Activated T-cell treated with anti-CD3 and anti-CD28 coated beads, Interleukin-2, amount 50 U/mL, for 48 hours (primary cell): ENCODE data around the gene FBXL5.
A peak's percentile ranks its signal among the peaks of the same experiment; 100 is the strongest.
"Not testable (repeated sequence)": the region's sequence is repeated elsewhere in the genome, so short reads cannot be mapped to it uniquely, and the experiment has no call there.

ENCODE experiments used
- DNase-seq, 2 experiments: peaks; one replicate each; pipeline ENCODE4 v3.0.0-alpha.2; 2020

FBXL5 gene

GRCh38 chr4:15649914-15650545, 5.1 kb downstream of the FBXL5 start:
- peak; percentile 51 to 54 for DNase-seq

- DNase-seq = no peak
Measured at GRCh38 chr4:15648600-15648999, 6.6 kb downstream of the FBXL5 start.

GRCh38 chr4:15638418-15638817, 16.7 kb downstream of the FBXL5 start:
- DNase-seq = no peak

- DNase-seq = no peak
Measured at GRCh38 chr4:15636818-15637217, 18.3 kb downstream of the FBXL5 start.

- DNase-seq = not testable (repeated sequence)
Measured at GRCh38 chr4:15617407-15617806, 37.8 kb downstream of the FBXL5 start.

GRCh38 chr4:15614891-15615290, 40.3 kb downstream of the FBXL5 start:
- DNase-seq = not testable (repeated sequence)

- DNase-seq = no peak
Measured at GRCh38 chr4:15612136-15612535, 43.0 kb downstream of the FBXL5 start.

- DNase-seq = no peak
Measured at GRCh38 chr4:15610855-15611254, 44.3 kb downstream of the FBXL5 start.

GRCh38 chr4:15605537-15605936, 49.6 kb downstream of the FBXL5 start:
- no peak for DNase-seq

- DNase-seq = no peak
Measured at GRCh38 chr4:15601862-15602261, 53.3 kb downstream of the FBXL5 start.

GRCh38 chr4:15600176-15600575, 55.0 kb downstream of the FBXL5 start:
- no peak for DNase-seq

- no peak for DNase-seq
Measured at GRCh38 chr4:15598644-15599043, 56.5 kb downstream of the FBXL5 start.

GRCh38 chr4:15592799-15593198, 62.4 kb downstream of the FBXL5 start:
- DNase-seq = no peak

GRCh38 chr4:15587649-15588048, 67.5 kb downstream of the FBXL5 start:
- DNase-seq = no peak

- no peak for DNase-seq
Measured at GRCh38 chr4:15586066-15586465, 69.1 kb downstream of the FBXL5 start.

GRCh38 chr4:15585331-15585730, 69.8 kb downstream of the FBXL5 start:
- DNase-seq = no peak

GRCh38 chr4:15584785-15585184, 70.4 kb downstream of the FBXL5 start:
- no peak for DNase-seq

- DNase-seq = no peak
Measured at GRCh38 chr4:15577508-15577907, 77.6 kb downstream of the FBXL5 start.

GRCh38 chr4:15575966-15576365, 79.2 kb downstream of the FBXL5 start:
- DNase-seq = no peak

- no peak for DNase-seq
Measured at GRCh38 chr4:15569746-15570145, 85.4 kb downstream of the FBXL5 start.

- DNase-seq = no peak
Measured at GRCh38 chr4:15568821-15569220, 86.3 kb downstream of the FBXL5 start.

GRCh38 chr4:15563871-15564270, 91.3 kb downstream of the FBXL5 start:
- DNase-seq = no peak

GRCh38 chr4:15562623-15563022, 92.5 kb downstream of the FBXL5 start:
- DNase-seq = no peak

GRCh38 chr4:15562114-15562513, 93.0 kb downstream of the FBXL5 start:
- DNase-seq = no peak

- no peak for DNase-seq
Measured at GRCh38 chr4:15558561-15558960, 96.6 kb downstream of the FBXL5 start.
